ENCODE data around the gene PPP1R9A. TPM values are rescaled to one million over a fixed set of nuclear protein-coding genes. Genes with fewer than 3 reads are reported as not detected.

PPP1R9A gene
- total RNA-seq, 4 donors from 2014 or later = 22.4 to 27.5 (median 23.3) TPM

DNA sequence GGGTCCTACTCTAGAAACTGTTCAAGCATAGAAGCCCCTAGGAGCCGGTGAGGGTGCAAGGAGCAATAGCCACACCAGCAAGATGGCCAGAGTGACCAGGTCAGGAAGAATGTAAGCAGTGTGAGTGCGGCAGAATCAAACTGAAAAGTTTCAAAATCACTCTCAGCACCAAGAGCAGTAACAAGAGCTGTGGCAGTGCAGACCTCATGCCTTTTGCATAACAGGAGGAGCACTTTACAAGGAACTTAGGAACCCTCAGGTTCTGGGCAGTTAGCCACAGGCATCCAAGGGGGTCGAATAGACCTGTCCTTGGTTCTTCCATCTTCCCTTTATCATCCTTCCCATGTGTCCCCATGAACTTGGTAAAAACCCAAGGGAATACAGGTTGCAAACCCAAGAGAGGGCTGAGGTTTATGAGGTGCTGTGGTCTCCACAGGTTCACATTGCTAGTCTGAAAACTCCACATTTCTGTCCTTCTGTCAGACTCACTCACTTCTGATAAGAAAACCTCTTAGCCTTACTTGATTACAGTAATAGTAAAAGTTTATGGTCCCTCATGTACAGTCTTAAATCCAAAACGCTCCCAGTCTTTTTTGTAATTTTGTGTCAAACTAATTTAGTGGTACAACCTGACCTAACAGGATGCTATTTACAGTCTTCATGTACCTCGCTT lies 338.6 kb downstream of the PPP1R9A start:
- WGBS = 91% methylated on average over 5 of the region's 5 CpGs
- Histone ChIP-seq H3K4me3 (no peak overlapping the region), H3K36me3 (no peaks in the 10 kb centered on the region), H3K27me3 (no peaks in the 10 kb centered on the region), H3K4me1 (peaks cover 0 to 8% (median 0%) of the 10 kb centered on the region in 4 donors), H3K9me3 (no peaks in the 10 kb centered on the region), H3K27ac (replicated peaks in 1 of 4) (no peak overlapping the region)
- intact Hi-C loops (cut with DNase I) = loop anchor here (5.0 kb wide), 1 partner anchor 799 kb away; no protein-coding TSS in a partner anchor
- TF ChIP-seq POLR2AphosphoS5 (IDR thresholded peaks at IDR 0.05) (no peak), POLR2A (IDR thresholded peaks at IDR 0.05; ENCODE audit: low read depth) (no peak), EP300 (IDR thresholded peaks at IDR 0.05) (no peak)
- TF ChIP-seq, protein P1, sequence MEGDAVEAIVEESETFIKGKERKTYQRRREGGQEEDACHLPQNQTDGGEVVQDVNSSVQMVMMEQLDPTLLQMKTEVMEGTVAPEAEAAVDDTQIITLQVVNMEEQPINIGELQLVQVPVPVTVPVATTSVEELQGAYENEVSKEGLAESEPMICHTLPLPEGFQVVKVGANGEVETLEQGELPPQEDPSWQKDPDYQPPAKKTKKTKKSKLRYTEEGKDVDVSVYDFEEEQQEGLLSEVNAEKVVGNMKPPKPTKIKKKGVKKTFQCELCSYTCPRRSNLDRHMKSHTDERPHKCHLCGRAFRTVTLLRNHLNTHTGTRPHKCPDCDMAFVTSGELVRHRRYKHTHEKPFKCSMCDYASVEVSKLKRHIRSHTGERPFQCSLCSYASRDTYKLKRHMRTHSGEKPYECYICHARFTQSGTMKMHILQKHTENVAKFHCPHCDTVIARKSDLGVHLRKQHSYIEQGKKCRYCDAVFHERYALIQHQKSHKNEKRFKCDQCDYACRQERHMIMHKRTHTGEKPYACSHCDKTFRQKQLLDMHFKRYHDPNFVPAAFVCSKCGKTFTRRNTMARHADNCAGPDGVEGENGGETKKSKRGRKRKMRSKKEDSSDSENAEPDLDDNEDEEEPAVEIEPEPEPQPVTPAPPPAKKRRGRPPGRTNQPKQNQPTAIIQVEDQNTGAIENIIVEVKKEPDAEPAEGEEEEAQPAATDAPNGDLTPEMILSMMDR (IDR thresholded peaks at IDR 0.05) = no peak
- no peak for DNase-seq (ENCODE audit: extremely low spot score)

DNA sequence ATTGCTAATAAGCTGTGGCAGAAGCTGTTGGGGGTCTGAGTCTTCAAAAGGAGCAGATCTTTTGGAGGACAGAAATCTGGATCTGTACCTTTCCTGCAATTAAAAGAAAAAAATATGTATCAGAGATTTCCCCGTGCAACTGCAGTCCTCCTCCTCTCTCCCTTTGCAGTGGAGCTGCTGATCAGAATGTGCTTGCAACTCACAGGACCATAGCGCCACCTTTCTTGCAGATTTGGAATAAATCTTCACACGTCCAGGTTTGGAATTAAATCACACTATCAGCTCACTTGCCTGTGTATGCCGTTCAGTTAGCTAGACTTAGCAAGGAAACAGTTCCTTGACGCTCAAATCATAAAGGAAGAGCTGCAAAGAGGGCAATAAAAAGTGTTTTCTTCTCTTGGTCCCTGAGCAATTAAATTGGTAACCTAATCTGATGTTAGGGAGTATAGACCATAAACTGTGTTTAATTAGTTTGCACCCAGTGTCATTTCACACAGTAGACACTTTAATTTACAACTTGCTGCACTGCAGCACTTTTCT lies 339.5 kb downstream of the PPP1R9A start:
- intact Hi-C loops (cut with DNase I) = loop anchor here (5.0 kb wide), 1 partner anchor 800 kb away; no protein-coding TSS in a partner anchor
- Histone ChIP-seq H3K4me3 (no peak overlapping the region), H3K9me3 (no peaks in the 10 kb centered on the region), H3K27ac (replicated peaks in 1 of 4) (no peak overlapping the region), H3K27me3 (no peaks in the 10 kb centered on the region), H3K36me3 (peaks cover 0 to 4% (median 0%) of the 10 kb centered on the region in 4 donors), H3K4me1 (peaks cover 0 to 8% (median 0%) of the 10 kb centered on the region in 4 donors)
- 6% methylated on average over 5 of the region's 5 CpGs for WGBS
- no peak for DNase-seq (ENCODE audit: extremely low spot score)
- no peak for TF ChIP-seq POLR2A (IDR thresholded peaks at IDR 0.05; ENCODE audit: low read depth)
- TF ChIP-seq, protein P1 (IDR thresholded peaks at IDR 0.05) = peak; percentile 63 to 66 (median 65)

DNA sequence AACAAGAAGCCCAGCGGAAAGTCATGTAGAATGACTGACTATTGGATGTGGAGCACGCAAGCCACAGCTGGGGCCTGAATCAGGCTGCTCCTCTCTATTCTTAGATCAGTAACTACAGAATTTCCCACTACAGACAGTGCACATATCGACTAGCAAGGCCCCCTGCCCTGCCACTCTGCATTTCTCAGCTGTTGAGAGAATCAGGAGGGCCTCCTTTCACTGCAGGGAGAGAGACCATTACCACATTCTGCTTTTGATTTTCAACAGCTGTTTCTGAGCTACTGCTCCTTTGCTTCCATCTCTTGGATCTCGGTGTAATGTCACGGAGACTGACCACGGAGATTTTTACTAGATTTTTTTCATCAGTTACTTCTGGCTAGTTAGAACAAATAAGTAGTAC lies 343.2 kb downstream of the PPP1R9A start:
- Histone ChIP-seq H3K4me3 (no peak overlapping the region), H3K4me1 (peaks cover 0 to 8% (median 0%) of the 10 kb centered on the region in 4 donors), H3K27me3 (no peaks in the 10 kb centered on the region), H3K9me3 (no peaks in the 10 kb centered on the region), H3K27ac (replicated peaks in 1 of 4) (no peak overlapping the region), H3K36me3 (peaks cover 0 to 5% (median 0%) of the 10 kb centered on the region in 4 donors)
- DNase-seq (ENCODE audit: extremely low spot score) = no peak
- intact Hi-C loops (cut with DNase I) = no loop called here
- TF ChIP-seq EP300 (IDR thresholded peaks at IDR 0.05) (no peak), POLR2A (IDR thresholded peaks at IDR 0.05; ENCODE audit: low read depth) (no peak), POLR2AphosphoS5 (IDR thresholded peaks at IDR 0.05) (no peak)
- TF ChIP-seq, protein P1 (IDR thresholded peaks at IDR 0.05) = no peak
- WGBS = 76% methylated on average over 6 of the region's 6 CpGs

DNA sequence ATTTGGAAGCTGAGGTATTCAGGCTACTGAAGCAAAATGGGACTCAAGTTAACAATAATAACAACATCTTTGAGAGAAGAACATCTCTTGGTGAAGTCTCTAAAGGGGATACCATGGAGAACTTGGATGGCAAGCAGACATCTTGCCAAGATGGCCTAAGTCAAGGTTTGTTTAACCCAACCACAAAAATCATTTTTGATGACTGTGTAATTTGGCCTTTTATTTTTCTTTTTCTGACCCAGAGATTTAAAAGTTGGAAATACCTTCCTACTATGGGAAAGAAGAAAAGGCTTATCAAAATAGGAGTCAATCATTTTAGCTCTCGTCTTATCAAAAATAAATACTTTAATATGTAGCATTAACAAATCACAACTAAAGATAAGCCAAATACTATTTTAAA lies 344.6 kb downstream of the PPP1R9A start:
- TF ChIP-seq POLR2AphosphoS5 (IDR thresholded peaks at IDR 0.05) = no peak
- H3K4me3 ChIP-seq = no peak overlapping the region
- H3K4me1 ChIP-seq = peaks cover 0 to 2% (median 0%) of the 10 kb centered on the region in 4 donors
- H3K27me3 ChIP-seq = no peaks in the 10 kb centered on the region
- 84% methylated on average over 1 of the region's 1 CpG for WGBS
- no peak overlapping the region for H3K27ac ChIP-seq (replicated peaks in 1 of 4)
- intact Hi-C loops (cut with DNase I) = no loop called here
- no peaks in the 10 kb centered on the region for H3K9me3 ChIP-seq
- peaks cover 0 to 5% (median 0%) of the 10 kb centered on the region in 4 donors for H3K36me3 ChIP-seq
- DNase-seq (ENCODE audit: extremely low spot score) = no peak

DNA sequence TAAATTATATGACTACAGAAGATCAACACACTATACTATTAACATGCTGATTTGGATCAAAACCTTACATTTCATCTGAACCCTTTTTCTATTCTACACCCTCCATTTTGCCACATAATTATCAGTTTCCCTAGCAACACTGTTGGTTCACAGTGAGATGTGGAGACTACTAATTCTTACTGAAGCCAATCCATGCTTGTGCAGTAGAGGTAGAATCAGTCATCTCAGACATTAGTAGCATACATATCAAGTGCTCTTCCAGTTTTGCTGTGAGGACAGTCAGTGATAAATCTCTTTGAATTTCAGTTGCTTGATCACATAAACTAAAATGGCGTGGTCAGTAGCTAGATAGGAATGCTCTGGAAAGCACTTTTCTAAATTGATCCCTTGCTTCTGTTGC lies 346.6 kb downstream of the PPP1R9A start:
- peaks cover 0 to 5% (median 0%) of the 10 kb centered on the region in 4 donors for H3K36me3 ChIP-seq
- TF ChIP-seq POLR2A (IDR thresholded peaks at IDR 0.05; ENCODE audit: low read depth) (no peak), EP300 (IDR thresholded peaks at IDR 0.05) (no peak), POLR2AphosphoS5 (IDR thresholded peaks at IDR 0.05) (no peak)
- TF ChIP-seq, protein P1 (IDR thresholded peaks at IDR 0.05) = no peak
- no peaks in the 10 kb centered on the region for H3K4me1 ChIP-seq
- no peaks in the 10 kb centered on the region for H3K9me3 ChIP-seq
- intact Hi-C loops (cut with DNase I) = no loop called here
- H3K27me3 ChIP-seq = no peaks in the 10 kb centered on the region
- H3K4me3 ChIP-seq = no peak overlapping the region
- WGBS = 100% methylated on average over 1 of the region's 1 CpG
- no peak overlapping the region for H3K27ac ChIP-seq (replicated peaks in 1 of 4)
- no peak for DNase-seq (ENCODE audit: extremely low spot score)

Data from esophagus muscularis mucosa (tissue), 4 donors.